ENCODE data around the gene SUMF1.

DNA sequence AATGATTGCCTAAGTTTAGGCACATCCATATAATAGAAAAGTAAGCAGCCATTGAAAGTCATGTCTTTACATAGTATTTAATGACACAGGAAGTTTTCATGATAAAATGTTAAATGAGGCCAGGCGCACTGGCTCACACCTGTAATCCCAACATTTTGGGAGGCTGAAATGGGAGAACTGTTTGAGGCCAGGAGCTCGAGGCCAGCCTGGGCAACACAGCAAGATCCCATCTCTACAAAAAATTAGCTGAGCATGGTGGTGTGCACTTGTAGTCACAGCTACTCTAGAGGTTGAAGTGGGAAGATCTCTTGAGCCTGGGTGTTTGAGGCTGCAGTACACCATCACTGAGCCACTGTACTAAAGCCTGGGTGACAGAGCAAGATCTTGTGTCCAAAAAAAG, 104.5 kb downstream of the SUMF1 start:
- TF ChIP-seq FOSL2 (CRISPR knock-in tag; IDR thresholded peaks at IDR 0.05) = no peak
- TF ChIP-seq SALL2 (CRISPR knock-in tag; IDR thresholded peaks at IDR 0.05) = no peak
- TF ChIP-seq SRF (IDR thresholded peaks at IDR 0.05; ENCODE audit: low read depth, low read length) = no peak
- TF ChIP-seq, protein P1, sequence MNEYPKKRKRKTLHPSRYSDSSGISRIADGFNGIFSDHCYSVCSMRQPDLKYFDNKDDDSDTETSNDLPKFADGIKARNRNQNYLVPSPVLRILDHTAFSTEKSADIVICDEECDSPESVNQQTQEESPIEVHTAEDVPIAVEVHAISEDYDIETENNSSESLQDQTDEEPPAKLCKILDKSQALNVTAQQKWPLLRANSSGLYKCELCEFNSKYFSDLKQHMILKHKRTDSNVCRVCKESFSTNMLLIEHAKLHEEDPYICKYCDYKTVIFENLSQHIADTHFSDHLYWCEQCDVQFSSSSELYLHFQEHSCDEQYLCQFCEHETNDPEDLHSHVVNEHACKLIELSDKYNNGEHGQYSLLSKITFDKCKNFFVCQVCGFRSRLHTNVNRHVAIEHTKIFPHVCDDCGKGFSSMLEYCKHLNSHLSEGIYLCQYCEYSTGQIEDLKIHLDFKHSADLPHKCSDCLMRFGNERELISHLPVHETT (CRISPR knock-in tag; conservative IDR thresholded peaks at IDR 0.05) = no peak
- no peak for TF ChIP-seq CBX5 (CRISPR knock-in tag; IDR thresholded peaks at IDR 0.05; ENCODE audit: borderline replicate concordance)
- TF ChIP-seq, protein P2, sequence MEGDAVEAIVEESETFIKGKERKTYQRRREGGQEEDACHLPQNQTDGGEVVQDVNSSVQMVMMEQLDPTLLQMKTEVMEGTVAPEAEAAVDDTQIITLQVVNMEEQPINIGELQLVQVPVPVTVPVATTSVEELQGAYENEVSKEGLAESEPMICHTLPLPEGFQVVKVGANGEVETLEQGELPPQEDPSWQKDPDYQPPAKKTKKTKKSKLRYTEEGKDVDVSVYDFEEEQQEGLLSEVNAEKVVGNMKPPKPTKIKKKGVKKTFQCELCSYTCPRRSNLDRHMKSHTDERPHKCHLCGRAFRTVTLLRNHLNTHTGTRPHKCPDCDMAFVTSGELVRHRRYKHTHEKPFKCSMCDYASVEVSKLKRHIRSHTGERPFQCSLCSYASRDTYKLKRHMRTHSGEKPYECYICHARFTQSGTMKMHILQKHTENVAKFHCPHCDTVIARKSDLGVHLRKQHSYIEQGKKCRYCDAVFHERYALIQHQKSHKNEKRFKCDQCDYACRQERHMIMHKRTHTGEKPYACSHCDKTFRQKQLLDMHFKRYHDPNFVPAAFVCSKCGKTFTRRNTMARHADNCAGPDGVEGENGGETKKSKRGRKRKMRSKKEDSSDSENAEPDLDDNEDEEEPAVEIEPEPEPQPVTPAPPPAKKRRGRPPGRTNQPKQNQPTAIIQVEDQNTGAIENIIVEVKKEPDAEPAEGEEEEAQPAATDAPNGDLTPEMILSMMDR (CRISPR knock-in tag; IDR thresholded peaks at IDR 0.05) = no peak
- no peak for TF ChIP-seq CENPT (CRISPR knock-in tag; IDR thresholded peaks at IDR 0.05; ENCODE audit: low read depth)
- no peak for TF ChIP-seq FOXJ3 (CRISPR knock-in tag; IDR thresholded peaks at IDR 0.05; ENCODE audit: borderline replicate concordance)
- no peak for TF ChIP-seq CEBPB (IDR thresholded peaks at IDR 0.05; ENCODE audit: borderline replicate concordance, low read depth, low read length)
- no peak for TF ChIP-seq ZNF124 (CRISPR knock-in tag; IDR thresholded peaks at IDR 0.05)
- TF ChIP-seq, protein P3, sequence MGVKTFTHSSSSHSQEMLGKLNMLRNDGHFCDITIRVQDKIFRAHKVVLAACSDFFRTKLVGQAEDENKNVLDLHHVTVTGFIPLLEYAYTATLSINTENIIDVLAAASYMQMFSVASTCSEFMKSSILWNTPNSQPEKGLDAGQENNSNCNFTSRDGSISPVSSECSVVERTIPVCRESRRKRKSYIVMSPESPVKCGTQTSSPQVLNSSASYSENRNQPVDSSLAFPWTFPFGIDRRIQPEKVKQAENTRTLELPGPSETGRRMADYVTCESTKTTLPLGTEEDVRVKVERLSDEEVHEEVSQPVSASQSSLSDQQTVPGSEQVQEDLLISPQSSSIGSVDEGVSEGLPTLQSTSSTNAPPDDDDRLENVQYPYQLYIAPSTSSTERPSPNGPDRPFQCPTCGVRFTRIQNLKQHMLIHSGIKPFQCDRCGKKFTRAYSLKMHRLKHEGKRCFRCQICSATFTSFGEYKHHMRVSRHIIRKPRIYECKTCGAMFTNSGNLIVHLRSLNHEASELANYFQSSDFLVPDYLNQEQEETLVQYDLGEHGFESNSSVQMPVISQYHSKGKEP (CRISPR knock-in tag; IDR thresholded peaks at IDR 0.05) = no peak
- TF ChIP-seq, protein P4, sequence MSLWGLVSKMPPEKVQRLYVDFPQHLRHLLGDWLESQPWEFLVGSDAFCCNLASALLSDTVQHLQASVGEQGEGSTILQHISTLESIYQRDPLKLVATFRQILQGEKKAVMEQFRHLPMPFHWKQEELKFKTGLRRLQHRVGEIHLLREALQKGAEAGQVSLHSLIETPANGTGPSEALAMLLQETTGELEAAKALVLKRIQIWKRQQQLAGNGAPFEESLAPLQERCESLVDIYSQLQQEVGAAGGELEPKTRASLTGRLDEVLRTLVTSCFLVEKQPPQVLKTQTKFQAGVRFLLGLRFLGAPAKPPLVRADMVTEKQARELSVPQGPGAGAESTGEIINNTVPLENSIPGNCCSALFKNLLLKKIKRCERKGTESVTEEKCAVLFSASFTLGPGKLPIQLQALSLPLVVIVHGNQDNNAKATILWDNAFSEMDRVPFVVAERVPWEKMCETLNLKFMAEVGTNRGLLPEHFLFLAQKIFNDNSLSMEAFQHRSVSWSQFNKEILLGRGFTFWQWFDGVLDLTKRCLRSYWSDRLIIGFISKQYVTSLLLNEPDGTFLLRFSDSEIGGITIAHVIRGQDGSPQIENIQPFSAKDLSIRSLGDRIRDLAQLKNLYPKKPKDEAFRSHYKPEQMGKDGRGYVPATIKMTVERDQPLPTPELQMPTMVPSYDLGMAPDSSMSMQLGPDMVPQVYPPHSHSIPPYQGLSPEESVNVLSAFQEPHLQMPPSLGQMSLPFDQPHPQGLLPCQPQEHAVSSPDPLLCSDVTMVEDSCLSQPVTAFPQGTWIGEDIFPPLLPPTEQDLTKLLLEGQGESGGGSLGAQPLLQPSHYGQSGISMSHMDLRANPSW (CRISPR knock-in tag; IDR thresholded peaks at IDR 0.05; ENCODE audit: borderline replicate concordance) = no peak
